Rectal smooth muscle tissue (tissue), 1 donor: ENCODE results near the gene HDAC4.

ENCODE experiments used
- H3K27ac ChIP-seq: one replicate; pipeline ENCODE4 v1.7.0; 2013; ENCODE audit warnings: low read depth, low read length, inconsistent platforms
- H3K27me3 ChIP-seq: one replicate; pipeline ENCODE4 v1.7.0; 2013; ENCODE audit warnings: low read length; ENCODE audit not compliant: control insufficient read depth, insufficient read depth
- H3K36me3 ChIP-seq: one replicate; pipeline ENCODE4 v1.7.0; 2013; ENCODE audit warnings: low read length; ENCODE audit not compliant: control insufficient read depth, insufficient read depth
- H3K4me1 ChIP-seq: one replicate; pipeline ENCODE4 v1.7.0; 2013; ENCODE audit warnings: low read length; ENCODE audit not compliant: control insufficient read depth, insufficient read depth
- H3K4me3 ChIP-seq: one replicate; pipeline ENCODE4 v1.7.0; 2013; ENCODE audit warnings: low read length
- H3K9ac ChIP-seq: one replicate; pipeline ENCODE4 v1.7.0; 2013; ENCODE audit warnings: low read length

HDAC4 gene

GRCh38 chr2:239303711-239304532 lies 96.9 kb downstream of the HDAC4 start:
- Histone ChIP-seq H3K9ac (no peak overlapping the region), H3K4me3 (peak overlapping the region; percentile 0), H3K4me1 (peaks cover 55% of the 10 kb centered on the region), H3K27me3 (no peaks in the 10 kb centered on the region), H3K27ac (peak overlapping the region; percentile 54), H3K36me3 (no peaks in the 10 kb centered on the region)

GRCh38 chr2:239302808-239303557 lies 97.8 kb downstream of the HDAC4 start:
- H3K4me1 ChIP-seq, result peaks cover 59% of the 10 kb centered on the region
- H3K36me3 ChIP-seq, result no peaks in the 10 kb centered on the region
- H3K9ac ChIP-seq, result no peak overlapping the region
- no peak overlapping the region for H3K4me3 ChIP-seq
- H3K27ac ChIP-seq, result peak overlapping the region; percentile 54
- H3K27me3 ChIP-seq, result no peaks in the 10 kb centered on the region

GRCh38 chr2:239302083-239302807 lies 98.6 kb downstream of the HDAC4 start:
- Histone ChIP-seq H3K27me3 (no peaks in the 10 kb centered on the region), H3K9ac (no peak overlapping the region), H3K4me1 (peaks cover 62% of the 10 kb centered on the region), H3K4me3 (no peak overlapping the region), H3K36me3 (no peaks in the 10 kb centered on the region), H3K27ac (peak overlapping the region; percentile 54)

- no peaks in the 10 kb centered on the region for H3K36me3 ChIP-seq
- no peak overlapping the region for H3K9ac ChIP-seq
- peak overlapping the region; percentile 43 for H3K27ac ChIP-seq
- H3K27me3 ChIP-seq, result no peaks in the 10 kb centered on the region
- H3K4me1 ChIP-seq, result peaks cover 57% of the 10 kb centered on the region
- H3K4me3 ChIP-seq, result peak overlapping the region; percentile 35
Observed at GRCh38 chr2:239300871-239301735, 99.7 kb downstream of the HDAC4 start.

GRCh38 chr2:239300242-239300641 lies 100.6 kb downstream of the HDAC4 start:
- H3K9ac ChIP-seq, result no peak overlapping the region
- H3K36me3 ChIP-seq, result no peaks in the 10 kb centered on the region
- peaks cover 61% of the 10 kb centered on the region for H3K4me1 ChIP-seq
- H3K27me3 ChIP-seq, result no peaks in the 10 kb centered on the region
- H3K4me3 ChIP-seq, result no peak overlapping the region
- H3K27ac ChIP-seq, result peak overlapping the region; percentile 43

GRCh38 chr2:239299218-239299939 lies 101.4 kb downstream of the HDAC4 start:
- H3K9ac ChIP-seq, result no peak overlapping the region
- no peak overlapping the region for H3K27ac ChIP-seq
- peaks cover 58% of the 10 kb centered on the region for H3K4me1 ChIP-seq
- H3K27me3 ChIP-seq, result no peaks in the 10 kb centered on the region
- H3K4me3 ChIP-seq, result peak overlapping the region; percentile 0
- no peaks in the 10 kb centered on the region for H3K36me3 ChIP-seq

GRCh38 chr2:239298116-239298804 lies 102.6 kb downstream of the HDAC4 start:
- H3K27me3 ChIP-seq, result no peaks in the 10 kb centered on the region
- H3K36me3 ChIP-seq, result no peaks in the 10 kb centered on the region
- peak overlapping the region; percentile 34 for H3K4me3 ChIP-seq
- H3K4me1 ChIP-seq, result peaks cover 54% of the 10 kb centered on the region
- H3K9ac ChIP-seq, result no peak overlapping the region
- H3K27ac ChIP-seq, result peak overlapping the region; percentile 51

GRCh38 chr2:239297142-239298004 lies 103.4 kb downstream of the HDAC4 start:
- peaks cover 54% of the 10 kb centered on the region for H3K4me1 ChIP-seq

GRCh38 chr2:239296020-239296932 lies 104.5 kb downstream of the HDAC4 start:
- H3K36me3 ChIP-seq, result no peaks in the 10 kb centered on the region
- no peaks in the 10 kb centered on the region for H3K27me3 ChIP-seq
- H3K9ac ChIP-seq, result no peak overlapping the region
- H3K4me1 ChIP-seq, result peaks cover 52% of the 10 kb centered on the region
- no peak overlapping the region for H3K4me3 ChIP-seq
- peak overlapping the region; percentile 0 for H3K27ac ChIP-seq

More at GRCh38 chr2:239297142-239298004, 103.4 kb downstream of the HDAC4 start:
- H3K4me3 ChIP-seq, result no peak overlapping the region
- no peak overlapping the region for H3K9ac ChIP-seq
- no peaks in the 10 kb centered on the region for H3K27me3 ChIP-seq
- peak overlapping the region; percentile 51 for H3K27ac ChIP-seq
- no peaks in the 10 kb centered on the region for H3K36me3 ChIP-seq
